Right cardiac atrium (tissue), 5 donors: Measurements from ENCODE around the gene SNED1. TPM values are rescaled to one million over a fixed set of nuclear protein-coding genes. Genes with fewer than 3 reads are reported as not detected.

Experiments used
- ATAC-seq, 2 donors: fragments of 200-7000 bp; cut with Tn5 transposase; one replicate each; pipeline versions ENCODE4 v1.8.0 to v1.9.1; 2020; ENCODE audit warnings: moderate library complexity in 2 of 2, mild to moderate bottlenecking in 1 of 2
- DNase-seq, 3 donors: peaks; one replicate each; pipeline ENCODE4 v3.0.0-alpha.2; 2020
- H3K27ac ChIP-seq: one replicate; pipeline ENCODE4 v1.5.1; 2013; ENCODE audit warnings: mild to moderate bottlenecking, low read length, control low read depth, moderate library complexity
- H3K27me3 ChIP-seq: one replicate; pipeline ENCODE4 v1.6.1; 2013; ENCODE audit not compliant: control insufficient read depth, insufficient read depth
- H3K4me1 ChIP-seq: one replicate; pipeline ENCODE4 v1.6.1; 2013; ENCODE audit warnings: low read length; ENCODE audit not compliant: control insufficient read depth, insufficient read depth
- H3K4me3 ChIP-seq: one replicate; pipeline ENCODE4 v1.5.1; 2013; ENCODE audit warnings: low read length, control low read depth
- H3K9me3 ChIP-seq: one replicate; pipeline ENCODE4 v1.6.1; 2013; ENCODE audit warnings: low read length; ENCODE audit not compliant: control insufficient read depth
- WGBS: extraction: QIAGEN DNeasy Blood & Tissue Kit; methylation state at CpG from one replicate; pipeline ENCODE4 v1.1.7; 2013; 5-methylcytosine and 5-hydroxymethylcytosine counted together
- intact Hi-C, 4 donors: fragments of 100-400 bp; cut with DNase I; formaldehyde crosslinking; loops; one replicate each; pipeline versions ENCODE4 v1.11.0 to v1.14.0; 2022 to 2023
- polyA plus RNA-seq: library from polyadenylated mRNA; stranded (reverse); fragments of 200-250 nt; gene quantifications from one replicate; pipeline ENCODE4 v1.2.3, GENCODE V29; 2013
- total RNA-seq, 4 donors: library from RNA; stranded (reverse); fragmentation: NEBNext Ultra II Directional; extraction: Animal tissue kit (Norgen Biotek cat#: 25700); gene quantifications; one replicate each; pipeline ENCODE4 v1.2.1, GENCODE V29; 2021
- donor health status: healthy with polysubstance abuse.
- donor health status: DM: no; HTN: yes; CAD: no.
- donor health status: DM: no; HTN: no; CAD: no.
- donor health status: DM: no; HTN: yes; CAD: no; lungs with severe emphysema.
- donor health status: DM: yes; HTN: yes; CAD: no.

The SNED1 gene
- total and polyA plus RNA-seq, 5 donors, result 6.7 to 19.2 (median 15.8) TPM

- ATAC-seq (no peak), DNase-seq (peak in 1 of 3 donors; percentile 41)
- no peaks in the 10 kb centered on the region for H3K27me3 ChIP-seq
- WGBS, result 88% methylated on average over 11 of the region's 11 CpGs
- intact Hi-C loops, result no loop called here
- H3K4me3 ChIP-seq, result no peak overlapping the region
- H3K9me3 ChIP-seq, result peaks cover 6% of the 10 kb centered on the region
- peaks cover 3% of the 10 kb centered on the region for H3K4me1 ChIP-seq
- no peak overlapping the region for H3K27ac ChIP-seq
Measured at GRCh38 chr2:241002275-241003046, 4.0 kb downstream of the SNED1 start.

GRCh38 chr2:241003047-241003360, 4.6 kb downstream of the SNED1 start:
- DNase-seq (no peak), ATAC-seq (no peak)
- intact Hi-C loops, result no loop called here
- H3K9me3 ChIP-seq, result peaks cover 6% of the 10 kb centered on the region
- H3K4me3 ChIP-seq, result no peak overlapping the region
- no peaks in the 10 kb centered on the region for H3K4me1 ChIP-seq
- WGBS, result over 99% methylated on average over 7 of the region's 7 CpGs
- no peaks in the 10 kb centered on the region for H3K27me3 ChIP-seq
- H3K27ac ChIP-seq, result no peak overlapping the region

GRCh38 chr2:241003369-241003768, 5.0 kb downstream of the SNED1 start:
- intact Hi-C loops, result no loop called here
- Histone ChIP-seq H3K9me3 (peaks cover 6% of the 10 kb centered on the region), H3K27ac (no peak overlapping the region), H3K4me1 (no peaks in the 10 kb centered on the region), H3K4me3 (no peak overlapping the region), H3K27me3 (no peaks in the 10 kb centered on the region)
- no peak for DNase-seq
- ATAC-seq, result no peak
- WGBS, result 94% methylated on average over 2 of the region's 2 CpGs

- ATAC-seq (no peak), DNase-seq (no peak)
- Histone ChIP-seq H3K4me1 (no peaks in the 10 kb centered on the region), H3K9me3 (peaks cover 6% of the 10 kb centered on the region), H3K27me3 (no peaks in the 10 kb centered on the region), H3K27ac (no peak overlapping the region), H3K4me3 (no peak overlapping the region)
- WGBS, result 100% methylated on average over 1 of the region's 1 CpG
- intact Hi-C loops, result no loop called here
Measured at GRCh38 chr2:241003830-241004564, 5.6 kb downstream of the SNED1 start.

GRCh38 chr2:241005569-241005968, 7.2 kb downstream of the SNED1 start:
- Histone ChIP-seq H3K27me3 (no peaks in the 10 kb centered on the region), H3K27ac (no peak overlapping the region), H3K9me3 (peaks cover 6% of the 10 kb centered on the region), H3K4me1 (no peaks in the 10 kb centered on the region), H3K4me3 (no peak overlapping the region)
- ATAC-seq, result no peak
- intact Hi-C loops, result no loop called here
- no peak for DNase-seq
- 97% methylated on average over 2 of the region's 2 CpGs for WGBS

GRCh38 chr2:241006412-241006811, 8.0 kb downstream of the SNED1 start:
- H3K9me3 ChIP-seq, result peaks cover 6% of the 10 kb centered on the region

GRCh38 chr2:241007111-241007510, 8.7 kb downstream of the SNED1 start:
- intact Hi-C loops, result no loop called here
- Histone ChIP-seq H3K4me3 (no peak overlapping the region), H3K4me1 (no peaks in the 10 kb centered on the region), H3K9me3 (peaks cover 6% of the 10 kb centered on the region), H3K27me3 (no peaks in the 10 kb centered on the region), H3K27ac (no peak overlapping the region)
- ATAC-seq, result no peak
- 94% methylated on average over 7 of the region's 7 CpGs for WGBS
- no peak for DNase-seq

More at GRCh38 chr2:241006412-241006811, 8.0 kb downstream of the SNED1 start:
- intact Hi-C loops, result no loop called here
- H3K27me3 ChIP-seq, result no peaks in the 10 kb centered on the region
- no peaks in the 10 kb centered on the region for H3K4me1 ChIP-seq
- no peak overlapping the region for H3K4me3 ChIP-seq
- WGBS, result 91% methylated on average over 3 of the region's 3 CpGs
- DNase-seq (no peak), ATAC-seq (no peak)
- no peak overlapping the region for H3K27ac ChIP-seq

GRCh38 chr2:241007880-241008710, 9.7 kb downstream of the SNED1 start:
- H3K27ac ChIP-seq, result no peak overlapping the region
- no peaks in the 10 kb centered on the region for H3K4me1 ChIP-seq
- 80% methylated on average over 20 of the region's 20 CpGs for WGBS
- H3K4me3 ChIP-seq, result no peak overlapping the region
- ATAC-seq, result peak; percentile 35 to 45
- no peaks in the 10 kb centered on the region for H3K27me3 ChIP-seq
- peak in 2 of 3 donors; percentile 69 to 75 for DNase-seq
- intact Hi-C loops, result no loop called here
- H3K9me3 ChIP-seq, result peaks cover 6% of the 10 kb centered on the region

- H3K27ac ChIP-seq, result no peak overlapping the region
- H3K27me3 ChIP-seq, result no peaks in the 10 kb centered on the region
- no peak for DNase-seq
- WGBS, result 93% methylated on average over 7 of the region's 7 CpGs
- intact Hi-C loops, result no loop called here
- no peaks in the 10 kb centered on the region for H3K4me1 ChIP-seq
- H3K9me3 ChIP-seq, result peaks cover 2% of the 10 kb centered on the region
- ATAC-seq, result no peak
- H3K4me3 ChIP-seq, result no peak overlapping the region
Measured at GRCh38 chr2:241008711-241009121, 10.3 kb downstream of the SNED1 start.

- peak; percentile 3 to 4 for ATAC-seq
- DNase-seq, result no peak
- no peaks in the 10 kb centered on the region for H3K9me3 ChIP-seq
- no peak overlapping the region for H3K4me3 ChIP-seq
- WGBS, result 78% methylated on average over 2 of the region's 2 CpGs
- H3K27me3 ChIP-seq, result no peaks in the 10 kb centered on the region
- no peak overlapping the region for H3K27ac ChIP-seq
- H3K4me1 ChIP-seq, result no peaks in the 10 kb centered on the region
- intact Hi-C loops, result no loop called here
Measured at GRCh38 chr2:241009191-241009590, 10.8 kb downstream of the SNED1 start.
